HUES6 (cell line): ENCODE results near the gene ANKRD31.
"Not testable (repeated sequence)": the region's sequence is repeated elsewhere in the genome, so short reads cannot be mapped to it uniquely, and the experiment has no call there.

Experiments
- H3K27ac ChIP-seq: 2 replicates; pipeline ENCODE4 v1.7.0; 2013; ENCODE audit warnings: low read depth, mild to moderate bottlenecking, low read length, inconsistent platforms
- H3K27me3 ChIP-seq: 2 replicates; pipeline ENCODE4 v1.6.1; 2013; ENCODE audit warnings: low read length; ENCODE audit not compliant: control insufficient read depth, insufficient read depth
- H3K36me3 ChIP-seq: 2 replicates; pipeline ENCODE4 v1.6.1; 2013; ENCODE audit warnings: low read length; ENCODE audit not compliant: control insufficient read depth, insufficient read depth
- H3K4me1 ChIP-seq: 2 replicates; pipeline ENCODE4 v1.6.1; 2013; ENCODE audit warnings: low read length; ENCODE audit not compliant: control insufficient read depth, insufficient read depth
- H3K4me3 ChIP-seq: 2 replicates; pipeline ENCODE4 v1.5.1; 2013; ENCODE audit warnings: low read depth, low read length
- H3K9ac ChIP-seq: one replicate; pipeline ENCODE4 v1.6.1; 2013; ENCODE audit warnings: mild to moderate bottlenecking, low read length
- H3K9me3 ChIP-seq: 2 replicates; pipeline ENCODE4 v1.6.1; 2013; ENCODE audit warnings: low read depth, low read length; ENCODE audit not compliant: control insufficient read depth, insufficient read depth

Gene ANKRD31

DNA sequence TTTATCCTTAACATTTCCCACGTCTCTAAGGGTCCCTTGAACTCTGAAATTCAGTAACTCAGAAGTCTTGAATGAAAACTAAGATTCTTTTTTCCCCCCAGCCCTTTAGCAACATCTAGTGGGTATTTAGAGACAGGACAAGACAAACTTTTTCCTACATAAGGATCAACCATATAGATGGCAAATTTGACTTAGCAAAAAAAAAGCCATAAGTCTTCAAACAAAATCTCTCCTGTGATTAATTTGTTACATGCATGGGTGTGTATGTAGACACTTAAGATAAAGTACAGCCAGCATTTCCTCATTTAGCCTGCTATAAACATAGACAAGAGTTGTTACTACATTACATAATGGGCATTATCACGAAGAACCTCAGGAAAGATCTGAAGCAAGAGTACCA, 29.1 kb upstream of the ANKRD31 start:
- Histone ChIP-seq H3K4me3 (no peak overlapping the region), H3K4me1 (no peaks in the 10 kb centered on the region), H3K27ac (no peak overlapping the region), H3K9ac (no peak overlapping the region), H3K36me3 (no peaks in the 10 kb centered on the region), H3K27me3 (no peaks in the 10 kb centered on the region), H3K9me3 (peaks cover 7% of the 10 kb centered on the region)

DNA sequence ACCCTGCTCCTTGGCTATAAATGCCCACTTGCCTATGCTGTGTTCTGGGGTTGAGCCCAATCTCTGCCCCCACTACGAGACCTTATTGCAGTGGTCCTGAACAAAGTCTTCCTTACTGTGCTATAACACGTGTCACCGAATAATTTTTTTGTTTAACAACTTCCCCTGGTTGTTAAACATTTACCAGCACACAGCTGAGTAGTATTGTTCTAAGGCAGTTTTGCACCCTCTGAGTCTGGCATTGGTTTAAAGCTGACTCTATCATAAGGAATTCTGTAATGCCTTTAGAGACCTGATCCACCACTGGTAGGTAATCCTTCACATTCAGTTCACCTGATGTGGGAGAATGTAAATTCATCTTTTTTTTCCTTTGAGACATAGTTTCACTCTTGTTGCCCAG, 25.6 kb upstream of the ANKRD31 start:
- H3K27me3 ChIP-seq, result no peaks in the 10 kb centered on the region
- no peaks in the 10 kb centered on the region for H3K9me3 ChIP-seq
- no peak overlapping the region for H3K27ac ChIP-seq
- H3K36me3 ChIP-seq, result no peaks in the 10 kb centered on the region
- H3K4me3 ChIP-seq, result no peak overlapping the region
- no peak overlapping the region for H3K9ac ChIP-seq
- H3K4me1 ChIP-seq, result no peaks in the 10 kb centered on the region

DNA sequence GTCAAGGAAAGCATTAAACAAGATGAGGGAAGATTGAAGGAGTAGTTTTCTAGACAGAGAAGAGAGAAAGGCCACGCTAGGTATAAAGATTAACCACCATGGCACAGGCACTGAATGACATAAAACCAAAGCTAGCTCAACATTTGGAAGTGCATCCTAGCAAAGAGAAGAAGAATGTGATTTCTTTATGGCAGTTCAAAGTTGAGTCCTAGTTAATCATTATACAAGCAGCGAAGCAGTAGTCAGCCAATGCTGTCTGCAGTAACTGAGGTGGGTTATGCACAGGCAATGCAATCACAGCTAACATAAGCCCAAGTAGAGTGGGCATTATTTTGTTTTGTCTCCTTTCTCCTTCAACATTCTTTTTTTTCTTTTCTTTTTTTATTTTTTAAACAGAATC, 24.0 kb upstream of the ANKRD31 start:
- H3K9ac ChIP-seq, result no peak overlapping the region
- H3K4me3 ChIP-seq, result no peak overlapping the region
- H3K4me1 ChIP-seq, result no peaks in the 10 kb centered on the region
- no peak overlapping the region for H3K27ac ChIP-seq
- no peaks in the 10 kb centered on the region for H3K27me3 ChIP-seq
- H3K9me3 ChIP-seq, result peaks cover 7% of the 10 kb centered on the region
- no peaks in the 10 kb centered on the region for H3K36me3 ChIP-seq

DNA sequence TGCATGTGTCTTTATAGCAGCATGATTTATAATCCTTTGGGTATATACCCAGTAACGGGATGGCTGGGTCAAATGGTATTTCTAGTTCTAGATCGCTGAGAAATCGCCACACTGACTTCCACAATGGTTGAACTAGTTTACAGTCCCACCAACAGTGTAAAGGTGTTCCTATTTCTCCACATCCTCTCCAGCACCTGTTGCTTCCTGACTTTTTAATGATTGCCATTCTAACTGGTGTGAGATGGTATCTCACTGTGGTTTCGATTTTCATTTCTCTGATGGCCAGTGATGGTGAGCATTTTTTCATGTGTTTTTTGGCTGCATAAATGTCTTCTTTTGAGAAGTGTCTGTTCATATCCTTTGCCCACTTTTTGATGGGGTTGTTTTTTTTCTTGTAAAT, 13.8 kb upstream of the ANKRD31 start:
- not testable (repeated sequence) for H3K4me1 ChIP-seq, H3K9me3 ChIP-seq, H3K9ac ChIP-seq, H3K4me3 ChIP-seq, H3K36me3 ChIP-seq, H3K27me3 ChIP-seq, H3K27ac ChIP-seq

DNA sequence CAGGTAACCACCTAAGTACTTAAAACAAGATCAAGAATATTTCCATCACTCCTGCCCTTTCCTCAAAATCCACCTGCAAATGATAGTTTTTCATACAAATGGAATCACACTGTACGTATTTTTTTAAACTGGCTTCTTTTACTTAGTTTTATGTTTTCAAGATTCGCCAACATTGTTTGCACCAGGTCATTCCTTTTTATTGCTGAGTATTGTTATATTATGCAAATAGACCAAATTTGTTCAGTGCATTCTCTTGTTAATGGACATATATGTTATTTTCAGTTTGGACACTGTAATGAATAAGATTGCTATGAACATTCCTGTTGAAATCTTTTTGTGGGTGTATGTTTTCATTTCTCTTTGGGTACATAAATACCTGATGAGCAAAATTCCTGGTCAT, 8.3 kb upstream of the ANKRD31 start:
- H3K4me3 ChIP-seq, result no peak overlapping the region
- no peaks in the 10 kb centered on the region for H3K27me3 ChIP-seq
- H3K36me3 ChIP-seq, result no peaks in the 10 kb centered on the region
- H3K9me3 ChIP-seq, result no peaks in the 10 kb centered on the region
- H3K4me1 ChIP-seq, result peaks cover 5% of the 10 kb centered on the region
- no peak overlapping the region for H3K27ac ChIP-seq
- no peak overlapping the region for H3K9ac ChIP-seq

DNA sequence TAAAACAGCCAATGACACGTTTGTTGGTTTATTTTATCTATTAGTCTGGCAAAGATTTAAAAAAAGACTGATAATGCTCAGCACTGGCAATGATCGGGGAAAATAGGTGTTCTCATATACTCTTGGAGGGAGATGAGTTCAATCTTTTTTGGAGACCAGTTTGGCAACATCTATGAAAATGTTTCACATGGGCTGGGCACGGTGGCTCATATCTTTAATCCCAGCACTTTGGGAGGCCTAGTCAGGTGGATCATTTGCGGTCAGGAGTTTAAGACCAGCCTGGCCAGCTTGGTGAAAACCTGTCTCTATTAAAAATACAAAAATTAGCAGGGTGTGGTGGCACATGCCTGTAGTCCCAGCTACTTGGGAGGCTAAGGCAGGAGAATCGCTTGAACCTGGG, 6.8 kb upstream of the ANKRD31 start:
- Histone ChIP-seq H3K27ac (no peak overlapping the region), H3K9ac (no peak overlapping the region), H3K4me1 (peaks cover 14% of the 10 kb centered on the region), H3K4me3 (no peak overlapping the region), H3K27me3 (no peaks in the 10 kb centered on the region), H3K9me3 (no peaks in the 10 kb centered on the region), H3K36me3 (no peaks in the 10 kb centered on the region)

DNA sequence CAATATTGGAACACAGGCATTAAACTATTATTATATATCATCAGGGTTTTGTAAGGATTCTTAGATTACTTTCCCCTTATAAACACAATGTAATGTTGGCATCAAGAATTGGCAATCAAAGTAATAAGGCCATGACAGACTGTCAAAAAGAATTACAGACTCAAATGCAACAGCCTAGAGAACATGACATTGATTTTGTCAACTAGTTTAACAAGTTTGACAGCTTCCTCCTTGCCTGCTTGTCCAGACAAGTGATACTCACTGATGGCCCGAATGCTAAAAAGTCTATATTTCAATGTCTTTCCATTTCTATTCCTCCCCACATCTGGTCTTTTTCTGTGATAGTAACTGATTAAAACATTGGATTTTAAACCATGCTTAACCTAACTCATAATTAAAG, 6.4 kb upstream of the ANKRD31 start:
- Histone ChIP-seq H3K36me3 (no peaks in the 10 kb centered on the region), H3K4me1 (peaks cover 16% of the 10 kb centered on the region), H3K27me3 (no peaks in the 10 kb centered on the region), H3K27ac (no peak overlapping the region), H3K9ac (no peak overlapping the region), H3K9me3 (no peaks in the 10 kb centered on the region), H3K4me3 (no peak overlapping the region)

DNA sequence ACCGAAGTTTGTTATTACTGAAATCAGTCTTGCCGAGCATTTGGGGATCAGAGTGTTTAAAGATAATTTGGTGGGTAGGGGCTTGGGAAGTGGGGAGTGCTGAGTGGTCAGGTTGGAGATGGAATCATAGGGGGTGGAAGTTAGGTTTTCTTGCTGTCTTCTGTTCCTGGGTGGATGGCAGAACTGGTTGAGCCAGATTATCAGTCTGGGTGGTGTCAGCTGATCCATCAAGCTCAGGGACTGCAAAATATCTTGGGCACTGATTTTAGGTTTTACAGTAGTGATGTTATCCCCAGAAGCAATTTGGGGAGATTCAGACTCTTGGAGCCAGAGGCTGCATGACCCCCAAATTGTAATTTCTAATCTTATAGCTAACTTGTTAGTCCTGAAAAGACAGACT, 5.4 kb upstream of the ANKRD31 start:
- Histone ChIP-seq H3K27ac (no peak overlapping the region), H3K9ac (no peak overlapping the region)

DNA sequence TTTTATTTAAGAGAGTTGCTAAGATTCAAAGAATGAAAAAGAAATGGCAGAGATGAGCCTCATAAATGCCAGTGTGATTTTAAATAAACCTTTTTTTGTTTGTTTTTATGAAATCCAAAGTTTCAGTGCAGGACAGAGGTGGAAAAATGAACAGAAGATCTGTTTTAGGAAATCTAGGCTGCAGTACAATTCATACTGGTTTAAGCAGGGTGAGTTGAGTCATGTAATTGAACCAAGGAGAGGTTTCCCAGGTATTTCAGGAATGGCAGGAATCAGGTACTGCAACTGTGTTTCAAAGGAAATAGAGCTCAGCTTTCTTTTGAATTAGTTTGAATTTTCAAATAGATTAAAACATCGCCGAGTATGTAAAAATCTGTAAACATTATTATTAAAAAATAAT, 3.0 kb upstream of the ANKRD31 start:
- Histone ChIP-seq H3K9me3 (no peaks in the 10 kb centered on the region), H3K36me3 (no peaks in the 10 kb centered on the region), H3K4me1 (peaks cover 27% of the 10 kb centered on the region), H3K9ac (peak overlapping the region; percentile 42), H3K27ac (peak overlapping the region; percentile 76), H3K27me3 (no peaks in the 10 kb centered on the region), H3K4me3 (no peak overlapping the region)

More for the DNA sequence above, 5.4 kb upstream of the ANKRD31 start:
- Histone ChIP-seq H3K9me3 (no peaks in the 10 kb centered on the region), H3K4me1 (peaks cover 16% of the 10 kb centered on the region), H3K27me3 (no peaks in the 10 kb centered on the region), H3K4me3 (no peak overlapping the region), H3K36me3 (no peaks in the 10 kb centered on the region)

DNA sequence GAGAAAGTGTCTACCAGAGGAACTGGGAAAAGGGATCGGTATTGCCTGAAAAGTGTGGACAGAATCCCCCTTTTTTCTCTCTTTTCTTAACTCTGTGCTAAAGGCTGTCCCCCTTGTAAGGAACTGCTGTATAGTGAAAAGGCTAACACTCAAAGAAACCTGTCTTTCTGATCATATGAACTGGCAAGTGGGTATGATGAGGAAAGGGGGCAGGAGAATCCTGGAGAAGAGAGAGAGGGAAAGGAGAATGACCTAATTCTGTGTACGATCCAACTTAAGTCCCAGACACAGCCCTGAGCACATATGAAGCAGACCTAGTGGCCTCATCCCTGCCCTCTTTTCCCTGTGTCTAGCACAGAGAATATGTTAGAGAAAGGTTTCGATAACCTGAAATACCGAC, 967 bp downstream of the ANKRD31 start:
- H3K27ac ChIP-seq, result no peak overlapping the region; the same call in 1 of the 2 replicates
- H3K27me3 ChIP-seq, result no peaks in the 10 kb centered on the region
- H3K4me1 ChIP-seq, result peaks cover 23% of the 10 kb centered on the region
- H3K9ac ChIP-seq, result peak overlapping the region; percentile 32
- no peak overlapping the region for H3K4me3 ChIP-seq
- no peaks in the 10 kb centered on the region for H3K9me3 ChIP-seq
- no peaks in the 10 kb centered on the region for H3K36me3 ChIP-seq

DNA sequence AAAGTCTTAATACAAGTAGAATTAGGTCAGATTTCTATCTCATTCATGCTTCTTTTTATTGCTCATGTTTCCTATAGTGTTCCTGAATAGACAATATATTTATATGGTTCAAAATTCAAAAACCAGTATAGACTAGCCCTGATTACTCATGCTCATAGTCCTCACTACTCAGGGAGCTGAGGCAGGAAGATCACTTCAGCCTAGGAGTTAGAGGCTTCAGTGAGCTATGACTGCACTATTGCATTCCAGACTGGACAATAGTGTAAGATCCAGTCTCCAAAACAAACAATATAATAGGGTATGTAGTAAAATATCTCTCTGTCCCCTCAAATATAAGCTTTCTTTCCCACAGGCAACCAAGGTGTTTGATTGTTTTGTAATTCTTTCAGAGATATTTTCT, 2.4 kb downstream of the ANKRD31 start:
- no peak overlapping the region for H3K4me3 ChIP-seq
- H3K27ac ChIP-seq, result no peak overlapping the region

DNA sequence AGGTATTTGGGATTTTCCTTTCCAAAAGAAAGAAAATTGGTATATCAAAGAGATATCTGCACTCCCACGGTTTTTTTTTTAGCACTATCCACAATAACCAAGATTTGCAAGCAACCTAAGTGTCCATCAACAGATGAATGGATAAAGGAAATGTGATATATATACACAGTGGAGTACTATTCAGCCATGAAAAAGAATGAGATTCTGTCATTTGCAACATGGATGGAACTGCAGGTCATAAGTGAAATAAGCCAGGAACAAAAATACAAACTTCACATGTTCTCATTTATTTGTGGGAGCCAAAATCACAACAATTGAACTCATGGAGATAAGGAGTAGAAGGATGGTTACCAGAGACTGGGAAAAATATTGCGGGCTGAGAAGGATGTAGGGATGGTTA, 9.8 kb downstream of the ANKRD31 start:
- no peak overlapping the region for H3K4me3 ChIP-seq
- no peak overlapping the region for H3K9ac ChIP-seq
- no peaks in the 10 kb centered on the region for H3K27me3 ChIP-seq
- no peaks in the 10 kb centered on the region for H3K9me3 ChIP-seq
- no peaks in the 10 kb centered on the region for H3K36me3 ChIP-seq
- H3K4me1 ChIP-seq, result no peaks in the 10 kb centered on the region
- no peak overlapping the region for H3K27ac ChIP-seq

More for the DNA sequence above, 2.4 kb downstream of the ANKRD31 start:
- Histone ChIP-seq H3K27me3 (no peaks in the 10 kb centered on the region), H3K9me3 (no peaks in the 10 kb centered on the region), H3K9ac (no peak overlapping the region), H3K36me3 (no peaks in the 10 kb centered on the region), H3K4me1 (peaks cover 17% of the 10 kb centered on the region)
